Suppressor macrophage treated with lipopolysaccharide for 1 hour (primary cell): ENCODE results near the gene TXNRD1.
"Not testable (repeated sequence)": the region's sequence is repeated elsewhere in the genome, so short reads cannot be mapped to it uniquely, and the experiment has no call there.

Source experiments
- DNase-seq, 3 donors: peaks; one replicate each; pipeline ENCODE4 v3.0.0-alpha.2; 2020 to 2022

The TXNRD1 gene

DNA sequence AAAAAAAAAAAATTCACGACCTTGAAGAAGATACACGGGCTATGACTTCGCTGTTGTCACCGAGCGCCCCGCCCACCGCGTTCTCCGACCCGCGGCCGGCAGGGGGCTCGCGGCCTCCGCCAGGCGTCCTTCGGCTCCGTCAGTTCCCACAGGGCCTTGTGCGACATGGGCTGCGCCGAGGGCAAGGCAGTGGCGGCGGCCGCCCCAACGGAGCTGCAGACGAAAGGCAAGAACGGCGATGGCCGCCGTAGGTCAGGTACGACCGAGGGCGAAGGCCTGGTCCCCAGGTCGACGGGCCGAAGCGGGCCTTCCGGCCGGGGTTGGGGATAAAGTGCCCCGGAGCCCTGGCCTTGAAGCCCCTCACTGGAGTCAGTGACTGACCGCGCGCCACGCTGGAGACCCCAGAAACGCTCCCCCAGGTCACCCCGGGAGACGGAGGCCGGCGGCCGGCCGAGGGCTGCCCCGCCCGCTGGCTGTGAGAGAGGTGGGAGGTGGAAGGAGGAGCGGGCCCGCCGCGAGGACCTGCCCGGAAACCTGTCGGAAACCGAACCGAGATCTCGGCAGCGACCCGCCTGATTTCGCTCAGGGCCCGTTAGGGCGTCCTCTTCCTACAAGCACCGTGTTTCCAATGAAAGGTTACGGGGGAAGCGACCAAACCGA lies at the start of gene TXNRD1:
Gene TXNRD1 (plus strand): TSS at position 142 of the 660 bp plus-strand sequence. CDS start 24 bp downstream, at position 166.
- peak; percentile 89 to 96 (median 95) for DNase-seq

- no peak for DNase-seq
Observed at GRCh38 chr12:104165801-104166200, 49.8 kb upstream of the TXNRD1 start.

- DNase-seq, result no peak
Observed at GRCh38 chr12:104166465-104166864, 49.1 kb upstream of the TXNRD1 start.

DNA sequence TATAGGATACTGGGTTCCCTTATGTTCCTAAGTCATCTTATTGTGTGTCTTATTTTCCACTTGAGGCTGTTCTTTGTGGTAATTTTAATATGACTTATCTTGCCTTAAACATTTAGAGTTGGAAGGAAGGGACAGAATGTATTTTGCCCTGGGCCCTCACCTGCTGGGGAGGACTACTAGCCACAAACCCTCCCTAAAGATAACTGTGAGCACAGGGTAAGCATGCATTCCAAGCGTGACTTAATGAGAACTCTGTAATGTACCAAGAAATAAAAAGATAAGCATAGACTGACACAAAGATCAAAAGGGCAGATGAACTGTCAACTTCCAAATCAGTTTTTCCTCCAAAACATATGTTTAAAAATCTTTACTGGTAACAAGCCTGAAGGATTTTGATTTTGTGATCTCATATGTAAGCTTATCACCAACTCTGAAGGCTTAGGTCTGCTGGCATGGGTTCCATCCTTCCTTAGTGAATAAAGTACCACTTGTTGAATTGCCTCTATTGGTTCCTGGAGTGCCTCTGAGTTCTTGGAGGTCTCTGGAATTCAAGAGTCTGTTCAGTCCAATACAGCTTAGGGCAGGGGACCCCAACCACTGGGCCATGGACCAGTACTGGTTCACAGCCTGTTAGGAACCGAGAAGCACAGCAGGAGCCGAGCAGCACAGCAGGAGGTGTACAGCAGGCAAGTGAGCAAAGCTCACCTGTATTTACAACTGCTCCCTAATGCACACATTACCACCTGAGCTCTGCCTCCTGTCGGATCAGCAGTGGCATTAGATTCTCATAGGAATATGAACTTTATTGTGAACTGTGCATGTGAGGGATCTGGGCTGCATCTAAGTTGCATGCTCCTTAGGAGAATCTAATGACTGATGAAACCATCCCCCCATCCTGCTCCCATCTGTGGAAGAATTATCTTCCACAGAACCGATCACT lies 47.8 kb upstream of the TXNRD1 start:
- DNase-seq, result no peak

- DNase-seq, result no peak
Observed at GRCh38 chr12:104168596-104168995, 47.0 kb upstream of the TXNRD1 start.

DNA sequence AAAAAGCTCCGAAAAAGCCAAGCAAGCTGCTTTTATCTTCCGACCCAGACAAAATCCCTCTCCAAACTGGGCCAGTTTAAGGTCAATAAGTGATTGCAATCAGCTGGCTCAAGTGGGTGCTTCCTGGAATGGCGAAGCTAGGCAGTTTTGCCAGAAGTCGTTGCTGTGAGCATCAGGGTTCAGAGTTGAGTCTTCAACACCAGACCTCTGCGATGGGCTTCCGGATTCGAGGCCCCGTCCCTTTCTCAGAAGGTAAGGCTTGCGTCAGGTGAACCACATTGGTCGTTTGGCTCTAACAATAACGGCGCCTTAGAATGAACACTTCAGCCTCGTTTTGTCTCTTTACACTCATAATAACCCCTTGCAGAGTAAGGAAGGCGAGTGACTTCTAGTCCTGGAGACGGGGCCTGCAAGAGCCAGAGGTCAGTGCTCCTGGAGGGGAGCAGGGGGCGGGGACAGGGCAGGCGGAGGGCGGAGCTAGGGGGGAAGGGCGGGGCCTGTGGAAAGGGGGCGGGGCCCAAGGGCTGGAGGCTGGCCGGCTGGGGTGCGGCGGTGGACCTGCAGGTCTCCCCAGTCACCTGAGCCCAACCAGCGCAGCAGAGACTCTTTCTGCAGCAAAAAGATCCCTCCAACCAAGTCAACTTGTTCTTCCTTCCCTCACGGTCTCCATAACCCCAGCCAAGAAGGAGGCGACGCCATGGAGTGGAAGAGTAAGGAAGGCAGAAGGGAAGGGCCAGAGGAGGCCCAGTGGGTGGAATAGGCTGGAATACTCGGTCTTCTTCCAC lies 43.6 kb upstream of the TXNRD1 start:
- DNase-seq, result no peak

DNA sequence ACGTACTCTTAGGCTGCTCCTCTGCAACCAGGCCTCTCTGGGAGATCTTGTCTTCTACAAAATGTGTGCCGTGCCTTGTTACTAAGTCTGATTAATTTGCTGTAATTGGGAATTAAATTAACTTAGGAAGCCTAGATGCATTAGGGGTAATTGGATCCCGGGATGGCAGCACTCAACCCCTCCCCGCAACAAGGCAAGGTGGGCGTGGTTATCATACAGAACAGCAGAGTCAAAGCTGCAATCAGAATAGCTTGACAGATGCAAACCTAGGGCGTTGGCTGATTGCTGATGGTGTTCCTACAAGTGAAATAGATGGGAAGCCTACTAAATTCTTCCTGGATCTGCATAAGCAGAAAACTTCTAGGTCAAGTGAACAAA lies 43.0 kb upstream of the TXNRD1 start:
- no peak for DNase-seq

DNA sequence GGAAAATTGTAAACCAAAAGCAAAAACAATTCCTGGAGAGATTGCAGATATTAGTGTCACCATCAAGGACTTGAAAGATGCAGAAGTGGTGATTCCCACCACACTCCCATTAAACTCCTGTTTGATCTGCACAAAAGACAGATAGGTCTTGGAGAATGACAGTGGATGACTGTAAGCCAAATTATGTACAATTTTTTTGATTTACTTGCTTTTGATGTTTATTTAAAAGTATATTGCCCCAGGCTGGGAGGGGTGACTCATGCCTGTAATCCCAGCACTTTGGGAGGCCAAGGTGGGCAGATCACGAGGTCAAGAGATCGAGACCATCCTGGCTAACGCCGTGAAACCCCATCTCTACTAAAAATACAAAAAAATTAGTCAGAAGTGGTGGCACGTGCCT lies 41.8 kb upstream of the TXNRD1 start:
- DNase-seq, result not testable (repeated sequence)

- DNase-seq, result no peak
Observed at GRCh38 chr12:104175726-104176247, 39.8 kb upstream of the TXNRD1 start.

GRCh38 chr12:104177336-104177662 lies 38.3 kb upstream of the TXNRD1 start:
- no peak for DNase-seq

DNA sequence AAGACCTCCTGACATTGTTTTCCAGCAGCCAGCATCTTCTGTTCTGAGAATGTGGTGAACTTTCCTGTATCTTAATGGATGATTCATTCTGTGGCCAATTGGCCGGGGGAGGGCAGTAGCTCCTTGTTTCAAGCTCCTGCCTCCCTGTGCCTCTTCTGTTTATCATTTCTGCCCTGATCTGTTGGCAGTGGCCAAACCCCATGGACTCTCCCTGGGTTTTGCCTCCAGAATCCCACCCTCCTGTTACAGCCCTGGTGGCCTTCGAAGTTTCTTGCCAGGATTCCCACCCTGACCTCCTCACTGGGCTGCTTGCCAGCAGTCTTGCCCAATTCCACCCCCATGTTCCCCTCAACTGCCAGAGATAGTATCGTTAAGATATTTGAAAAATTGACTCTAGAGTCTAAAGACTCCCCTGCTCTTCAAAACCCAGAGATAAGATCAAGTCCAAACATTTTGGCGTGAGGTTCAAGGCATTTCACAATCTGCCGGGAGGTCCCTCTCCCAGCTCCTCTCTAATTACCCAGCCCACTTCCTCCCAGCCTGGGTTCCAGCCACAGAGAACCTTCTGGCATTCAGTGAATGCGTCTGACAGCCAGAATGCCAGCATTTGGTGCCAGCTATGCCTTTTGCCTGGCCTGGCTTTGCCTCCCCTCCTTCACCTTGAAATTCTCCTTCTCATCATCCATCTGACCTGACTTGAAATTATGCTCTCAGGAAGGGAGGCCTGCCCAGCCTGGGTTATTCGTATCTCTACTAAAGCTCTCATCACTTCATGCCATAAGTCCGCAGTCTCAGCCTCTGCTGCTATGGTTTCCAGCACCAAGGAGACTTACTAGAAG lies 37.7 kb upstream of the TXNRD1 start:
- DNase-seq, result peak; percentile 80 to 86 (median 84)

DNA sequence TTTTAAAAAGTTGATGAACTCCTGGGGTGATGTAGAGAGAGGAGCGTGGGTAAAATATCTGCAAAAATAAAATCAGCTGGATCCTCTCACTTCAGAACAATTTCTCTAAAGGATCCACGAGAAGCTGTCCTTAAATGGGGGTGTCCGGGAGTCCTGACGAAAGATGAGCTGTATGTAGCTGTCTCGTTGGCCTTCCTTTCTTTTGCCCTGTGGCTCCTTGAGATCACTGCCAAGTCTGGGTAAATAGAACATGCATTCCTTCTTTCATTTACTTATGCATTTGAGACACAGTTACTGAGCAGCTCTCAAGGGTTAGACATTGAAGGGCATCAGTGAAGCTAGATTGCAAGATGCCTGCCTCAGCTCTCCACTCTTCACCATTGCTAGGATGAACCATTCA lies 35.2 kb upstream of the TXNRD1 start:
- DNase-seq, result no peak

DNA sequence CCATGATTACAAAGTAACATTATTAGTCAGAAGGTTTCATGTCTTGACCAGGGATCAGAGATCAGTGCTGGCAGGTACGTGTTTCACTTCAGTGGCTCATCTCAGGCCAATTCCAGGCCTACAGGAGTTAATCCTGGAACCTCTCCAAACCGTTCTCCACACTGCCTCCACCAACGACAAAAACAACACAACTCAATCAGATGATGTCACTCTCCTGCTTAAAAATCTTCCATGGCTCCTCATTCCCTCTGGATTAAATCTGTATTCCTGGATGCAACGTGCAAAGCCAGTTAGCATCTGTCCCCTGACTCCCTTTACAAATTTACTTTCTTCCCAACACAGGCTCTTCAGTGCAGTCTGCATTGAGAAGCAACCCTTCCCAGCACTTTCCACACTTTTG lies 34.3 kb upstream of the TXNRD1 start:
- DNase-seq, result no peak

GRCh38 chr12:104182144-104182543 lies 33.4 kb upstream of the TXNRD1 start:
- DNase-seq, result no peak

- DNase-seq, result no peak
Observed at GRCh38 chr12:104182621-104183378, 32.8 kb upstream of the TXNRD1 start.

DNA sequence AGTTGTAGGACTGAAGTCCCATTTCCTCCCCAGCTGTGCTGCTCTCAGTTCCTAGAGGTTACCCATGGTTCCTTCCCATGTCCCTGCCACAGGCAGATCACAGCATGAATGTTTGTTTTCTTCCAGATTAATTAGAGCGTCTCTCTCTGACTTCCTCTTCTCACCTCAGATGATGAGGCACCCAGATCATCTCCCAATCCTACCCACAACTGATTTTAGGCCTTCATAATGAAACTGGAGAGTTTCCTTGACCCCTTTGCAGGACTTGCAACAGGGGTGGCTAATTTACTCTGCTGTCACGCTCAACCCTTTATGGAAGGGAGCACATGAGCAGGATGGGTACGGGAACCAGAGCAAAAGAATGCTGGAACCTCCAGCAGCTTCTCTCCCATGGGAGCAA lies 32.1 kb upstream of the TXNRD1 start:
- no peak for DNase-seq

DNA sequence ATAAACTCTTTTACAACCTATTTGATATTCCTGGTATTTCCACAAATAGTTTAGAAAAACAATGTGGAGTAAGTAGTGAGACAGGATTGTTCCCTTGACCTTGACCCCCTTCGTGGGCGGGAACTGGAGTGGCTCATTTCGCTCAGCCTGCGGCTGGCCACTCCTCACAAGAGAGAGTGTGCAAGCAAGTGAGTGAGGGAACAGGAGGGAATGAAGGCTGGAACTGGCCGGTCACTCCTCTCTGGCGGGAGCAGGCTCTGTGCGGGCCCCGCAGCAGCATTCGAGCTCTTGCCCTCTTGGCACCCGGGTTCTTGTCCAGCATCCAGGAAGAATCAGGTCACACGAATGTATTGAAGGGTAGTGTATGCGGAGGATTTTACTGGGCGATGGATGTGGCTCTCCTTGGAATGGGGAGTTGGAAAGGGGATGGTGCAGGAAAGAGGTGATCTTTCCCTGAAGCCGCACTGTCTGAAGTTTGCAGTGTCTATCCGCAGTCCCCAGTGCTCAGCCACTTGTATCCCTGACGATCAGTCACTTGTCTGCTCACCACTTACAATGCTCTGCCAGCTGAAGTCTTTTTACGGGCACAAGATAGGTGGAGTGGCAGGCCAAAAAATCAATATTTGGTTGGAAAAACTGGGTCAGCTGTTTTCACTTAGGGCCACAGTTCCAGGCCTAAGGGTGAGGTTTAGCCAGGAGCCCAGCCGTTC lies 28.0 kb upstream of the TXNRD1 start:
- no peak for DNase-seq

DNA sequence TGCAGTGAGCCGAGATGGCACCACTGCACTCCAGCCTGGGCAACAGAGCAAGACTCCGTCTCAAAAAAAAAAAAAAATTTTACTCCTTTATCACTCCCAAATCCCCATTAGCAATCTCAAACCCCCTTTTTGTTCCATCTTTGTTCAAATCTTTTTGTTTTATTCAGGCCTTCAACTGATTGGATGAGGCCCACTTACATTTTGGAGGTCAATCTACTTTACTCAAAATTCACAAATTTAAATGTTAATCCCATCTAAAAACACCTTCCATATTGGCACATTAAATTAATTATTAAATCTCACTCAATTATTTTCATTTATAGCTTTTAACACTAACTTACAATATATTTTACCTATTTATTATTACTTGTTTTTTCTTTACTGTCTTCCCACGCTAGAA lies 27.0 kb upstream of the TXNRD1 start:
- no peak for DNase-seq

GRCh38 chr12:104189915-104190555 lies 25.5 kb upstream of the TXNRD1 start:
- DNase-seq, result no peak

DNA sequence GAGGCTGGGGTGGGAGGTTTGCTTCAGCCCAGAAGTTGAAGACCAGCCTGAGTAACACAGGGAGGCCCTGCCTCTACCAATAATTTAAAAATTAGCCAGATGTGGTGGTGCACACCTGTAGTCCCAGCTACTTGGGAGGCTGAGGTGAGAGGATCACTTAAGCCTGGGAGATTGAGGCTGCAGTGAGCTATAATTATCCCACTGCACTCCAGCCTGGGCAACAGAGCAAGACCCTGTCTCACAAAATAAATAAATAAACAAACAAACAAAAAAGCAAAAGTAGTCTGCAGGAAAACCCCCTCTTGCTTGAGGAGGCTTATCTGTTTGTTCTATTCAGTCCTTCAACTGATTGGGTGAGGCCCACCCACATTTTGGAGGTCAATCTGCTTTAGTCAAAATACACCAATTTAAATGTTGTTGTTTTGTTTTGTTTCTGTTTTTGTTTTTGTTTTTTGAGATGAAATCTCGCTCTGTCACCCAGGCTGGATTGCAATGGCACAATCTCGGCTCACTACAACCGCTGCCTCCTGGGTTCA lies 24.9 kb upstream of the TXNRD1 start:
- no peak for DNase-seq
